Measurements from ENCODE around the gene IFT22.

GRCh38 chr7:101368422-101369165, 47.0 kb upstream of the IFT22 start:
- TF ChIP-seq CTCF (conservative IDR thresholded peaks at IDR 0.05; ENCODE audit: low read depth, low read length) (no peak), MAZ (IDR thresholded peaks at IDR 0.05; ENCODE audit: borderline replicate concordance, low read depth, low read length) (no peak), MXI1 (IDR thresholded peaks at IDR 0.05; ENCODE audit: borderline replicate concordance, low read depth, low read length) (no peak), MAFK (IDR thresholded peaks at IDR 0.05; ENCODE audit: low read depth, low read length) (no peak), ELK1 (IDR thresholded peaks at IDR 0.05; ENCODE audit: borderline replicate concordance, low read depth, low read length) (no peak), POLR2A (IDR thresholded peaks at IDR 0.05; ENCODE audit: low read depth, low read length) (no peak), RAD21 (IDR thresholded peaks at IDR 0.05; ENCODE audit: low read length) (no peak), RCOR1 (IDR thresholded peaks at IDR 0.05; ENCODE audit: insufficient replicate concordance, low read length) (no peak), CEBPB (IDR thresholded peaks at IDR 0.05; ENCODE audit: low read depth, low read length) (no peak), BHLHE40 (IDR thresholded peaks at IDR 0.05; ENCODE audit: low read depth, low read length) (no peak), NFE2L2 (IDR thresholded peaks at IDR 0.05; ENCODE audit: low read depth, low read length) (no peak), SMC3 (IDR thresholded peaks at IDR 0.05; ENCODE audit: low read depth, low read length) (no peak), FOS (IDR thresholded peaks at IDR 0.05; ENCODE audit: low read depth, low read length) (no peak)
